H1 (cell line): ENCODE measurements around the gene MCM5. TPM values are rescaled to one million over a fixed set of nuclear protein-coding genes. Genes with fewer than 3 reads are reported as not detected.

ENCODE experiments used
- CTCF ChIA-PET: fragments of 300-600 bp; sonication (Branson Sonifier 250); formaldehyde crosslinking; loops from one replicate; lab custom pipeline; 2021; ENCODE audit not compliant: partially characterized antibody; lab: Charles Lee
- POLR2A ChIA-PET: fragments of 300-600 bp; sonication (Branson Sonifier 250); formaldehyde crosslinking; loops from one replicate; lab custom pipeline; 2021; ENCODE audit warnings: inconsistent platforms; ENCODE audit not compliant: partially characterized antibody; lab: Charles Lee
- DNase-seq, 2 experiments: peaks; one replicate each; pipeline versions ENCODE4 v3.0.0 to v3.0.0-alpha.2; 2010 to 2022; ENCODE audit warnings: low spot score in 2 of 2, low read depth in 1 of 2, mixed read lengths in 1 of 2
- FAIRE-seq: peaks from 2 replicates; lab custom pipeline; 2011; peaks lifted over from hg19 to GRCh38; lab: Jason Lieb, UNC
- H2AFZ ChIP-seq: 2 replicates; pipeline ENCODE4 v1.8.1; 2012; ENCODE audit warnings: low read length, inconsistent platforms
- H2AK5ac ChIP-seq: 2 replicates; pipeline ENCODE4 v1.6.1; 2013; ENCODE audit warnings: low read depth, low read length
- H2BK120ac ChIP-seq: replicated peaks from 2 replicates; pipeline ENCODE3; 2013; ENCODE audit warnings: low read depth, low read length, inconsistent platforms
- H2BK12ac ChIP-seq: 2 replicates; pipeline ENCODE4 v1.6.1; 2013; ENCODE audit warnings: low read depth, low read length
- H2BK15ac ChIP-seq: 2 replicates; pipeline ENCODE4 v1.6.1; 2013; ENCODE audit warnings: low read length
- H2BK20ac ChIP-seq: 2 replicates; pipeline ENCODE4 v1.6.1; 2013; ENCODE audit warnings: low read length
- H2BK5ac ChIP-seq: 2 replicates; pipeline ENCODE4 v1.6.1; 2013; ENCODE audit warnings: low read depth, low read length
- H3K14ac ChIP-seq: 2 replicates; pipeline ENCODE4 v1.6.1; 2013; ENCODE audit warnings: inconsistent platforms; ENCODE audit not compliant: insufficient read length
- H3K18ac ChIP-seq: 2 replicates; pipeline ENCODE4 v1.6.1; 2013; ENCODE audit warnings: low read length; ENCODE audit errors: extremely low read depth
- H3K23ac ChIP-seq: 2 replicates; pipeline ENCODE4 v1.6.1; 2013; ENCODE audit warnings: inconsistent platforms; ENCODE audit not compliant: insufficient read length
- H3K23me2 ChIP-seq: 2 replicates; pipeline ENCODE4 v1.6.1; 2013; ENCODE audit warnings: low read depth, low read length
- H3K27ac ChIP-seq: 2 replicates; pipeline ENCODE4 v1.6.1; 2011; ENCODE audit warnings: low read depth, low read length, inconsistent platforms
- H3K27me3 ChIP-seq, 4 experiments: replicated peaks in 1 of 4; 1 replicate in 1 of 4; 2 replicates in 3 of 4; pipeline versions ENCODE4 v1.6.1 to v1.8.1; 2011 to 2013; ENCODE audit warnings: low read length in 3 of 4, mild to moderate bottlenecking in 3 of 4, inconsistent platforms in 2 of 4, mixed read lengths in 2 of 4, moderate library complexity in 1 of 4; ENCODE audit not compliant: control insufficient read depth in 3 of 4, insufficient read depth in 3 of 4; ENCODE audit errors: extremely low read depth in 1 of 4
- H3K36me3 ChIP-seq, 4 experiments: 2 replicates each; pipeline versions ENCODE4 v1.6.1 to v1.8.1; 2011 to 2013; ENCODE audit warnings: mild to moderate bottlenecking in 4 of 4, low read length in 3 of 4, moderate library complexity in 2 of 4, control low read depth in 1 of 4, inconsistent platforms in 1 of 4; ENCODE audit not compliant: insufficient read depth in 4 of 4, control insufficient read depth in 2 of 4
- H3K4ac ChIP-seq: replicated peaks from 2 replicates; pipeline ENCODE3; 2013; ENCODE audit warnings: low read length, low read depth, mixed read lengths, inconsistent platforms; ENCODE audit not compliant: insufficient read length
- H3K4me1 ChIP-seq, 4 experiments: replicated peaks in 1 of 4; 1 replicate in 1 of 4; 2 replicates in 3 of 4; pipeline versions ENCODE4 v1.6.1 to v1.8.1; 2011 to 2013; ENCODE audit warnings: low read length in 3 of 4, inconsistent platforms in 2 of 4, mixed read lengths in 1 of 4; ENCODE audit not compliant: insufficient read depth in 4 of 4, control insufficient read depth in 3 of 4
- H3K4me2 ChIP-seq, 2 experiments: 2 replicates each; pipeline versions ENCODE4 v1.6.1 to v1.8.1; 2011 to 2013; ENCODE audit warnings: low read depth in 2 of 2, low read length in 2 of 2, control low read depth in 1 of 2, inconsistent platforms in 1 of 2, mild to moderate bottlenecking in 1 of 2; ENCODE audit not compliant: insufficient read depth in 1 of 2
- H3K4me3 ChIP-seq, 4 experiments: fragments of 200-600, 300-600 bp in 1 of 4; sonication (generic), shearing (Covaris generic), sonication (Bioruptor Twin) in 1 of 4; 2 replicates each; pipeline versions ENCODE4 v1.5.1 to v1.8.1; 2011 to 2016; ENCODE audit warnings: low read length in 4 of 4, low read depth in 3 of 4, control low read depth in 2 of 4, inconsistent platforms in 2 of 4, mild to moderate bottlenecking in 2 of 4, mixed read lengths in 1 of 4, moderate library complexity in 1 of 4; ENCODE audit not compliant: insufficient read depth in 2 of 4; ENCODE audit errors: extremely low read depth in 1 of 4
- H3K56ac ChIP-seq: replicated peaks from 2 replicates; pipeline ENCODE3; 2013; ENCODE audit warnings: low read depth, mild to moderate bottlenecking, mixed read lengths, low read length, inconsistent platforms; ENCODE audit not compliant: insufficient read length
- H3K79me1 ChIP-seq: 2 replicates; pipeline ENCODE4 v1.6.1; 2013; ENCODE audit warnings: low read depth, low read length, control low read depth
- H3K79me2 ChIP-seq, 2 experiments: 2 replicates each; pipeline versions ENCODE4 v1.6.1 to v1.8.1; 2012 to 2013; ENCODE audit warnings: low read length in 2 of 2, mild to moderate bottlenecking in 2 of 2, inconsistent platforms in 1 of 2; ENCODE audit not compliant: insufficient read depth in 2 of 2, control insufficient read depth in 1 of 2
- H3K9ac ChIP-seq, 4 experiments: replicated peaks in 1 of 4; 1 replicate in 1 of 4; 2 replicates in 3 of 4; pipeline versions ENCODE4 v1.6.1 to v1.8.1; 2011 to 2013; ENCODE audit warnings: low read depth in 3 of 4, low read length in 3 of 4, control low read depth in 2 of 4, mild to moderate bottlenecking in 2 of 4, moderate library complexity in 2 of 4, inconsistent platforms in 1 of 4; ENCODE audit errors: extremely low read depth in 1 of 4
- H3K9me3 ChIP-seq, 2 experiments: 2 replicates each; pipeline versions ENCODE4 v1.6.1 to v1.8.1; 2012 to 2013; ENCODE audit warnings: mild to moderate bottlenecking in 2 of 2, moderate library complexity in 2 of 2, control low read depth in 1 of 2, inconsistent platforms in 1 of 2, low read depth in 1 of 2, low read length in 1 of 2, mixed read lengths in 1 of 2; ENCODE audit not compliant: insufficient read depth in 2 of 2
- H4K20me1 ChIP-seq, 2 experiments: replicated peaks in 1 of 2; 2 replicates each; pipeline versions ENCODE3 to v1.8.1; 2011 to 2013; ENCODE audit warnings: inconsistent platforms in 2 of 2, low read length in 2 of 2, mild to moderate bottlenecking in 1 of 2; ENCODE audit not compliant: insufficient read depth in 2 of 2, control insufficient read depth in 1 of 2
- H4K5ac ChIP-seq: 2 replicates; pipeline ENCODE4 v1.6.1; 2013; ENCODE audit warnings: low read length, low read depth, mixed read lengths, inconsistent platforms; ENCODE audit not compliant: insufficient read length
- H4K8ac ChIP-seq: 2 replicates; pipeline ENCODE4 v1.8.0; 2013; ENCODE audit warnings: mild to moderate bottlenecking, moderate library complexity, low read length, inconsistent platforms; ENCODE audit not compliant: insufficient read depth; ENCODE audit errors: extremely low read depth
- H4K91ac ChIP-seq: replicated peaks from 2 replicates; pipeline ENCODE3; 2013; ENCODE audit warnings: low read length, mixed read lengths, inconsistent platforms; ENCODE audit not compliant: insufficient read length
- CREB1 ChIP-seq: IDR thresholded peaks from 2 replicates; pipeline ENCODE4 v1.6.1; 2012; ENCODE audit warnings: inconsistent platforms
- HDAC6 ChIP-seq: IDR thresholded peaks from one replicate; pipeline ENCODE4 v1.7.1; 2012; ENCODE audit warnings: low read depth, mild to moderate bottlenecking, inconsistent platforms, low read length, moderate library complexity
- POLR2AphosphoS5 ChIP-seq: IDR thresholded peaks from 2 replicates; pipeline ENCODE4 v1.6.1; 2011; ENCODE audit warnings: low read depth, low read length
- SAP30 ChIP-seq: fragments of 300-600 bp; sonication (generic); IDR thresholded peaks from 2 replicates; pipeline ENCODE4 v1.7.1; 2012; ENCODE audit warnings: low read length, moderate library complexity, mild to moderate bottlenecking, inconsistent platforms; ENCODE audit not compliant: insufficient read depth, insufficient replicate concordance
- WGBS, 2 experiments: shearing (Covaris generic) in 1 of 2; methylation state at CpG; one replicate each; pipeline versions ENCODE4 v1.1.6 to v1.1.7; 2013 to 2015; ENCODE audit warnings: low lambda C conversion rate in 2 of 2, mixed read lengths in 2 of 2, inconsistent platforms in 1 of 2, low coverage in 1 of 2, missing lambda C conversion rate in 1 of 2; ENCODE audit not compliant: insufficient replicate concordance in 2 of 2, insufficient coverage in 1 of 2, insufficient read length in 1 of 2; ENCODE audit errors: extremely low coverage in 1 of 2, missing lambda C conversion rate in 1 of 2; 5-methylcytosine and 5-hydroxymethylcytosine counted together
- polyA plus RNA-seq, 7 experiments: library from polyadenylated mRNA; depleted of rRNA in 3 of 7; stranded (reverse) in 5 of 7; unstranded in 2 of 7; fragments of >200 nt in 5 of 7; fragments of 200-250 nt in 2 of 7; gene quantifications; 1 replicate in 5 of 7; 2 replicates in 1 of 7; 4 replicates in 1 of 7; pipeline versions ENCODE4 v1.2.1 to v1.2.3, GENCODE V29; 2011 to 2013; ENCODE audit warnings: missing spikeins in 2 of 7, mixed read lengths in 2 of 7
- total RNA-seq: library from RNA; stranded (reverse); fragmentation: NEBNext Ultra II Directional; extraction: Animal tissue kit (Norgen Biotek cat#: 25700); gene quantifications from 2 replicates; pipeline ENCODE4 v1.2.1, GENCODE V29; 2021

Gene MCM5
- total and polyA plus RNA-seq, 2 of the 8 experiments (the other 6 are each of a cell fraction or from before 2014, with no cell fraction given), result 210 to 305 TPM

DNA sequence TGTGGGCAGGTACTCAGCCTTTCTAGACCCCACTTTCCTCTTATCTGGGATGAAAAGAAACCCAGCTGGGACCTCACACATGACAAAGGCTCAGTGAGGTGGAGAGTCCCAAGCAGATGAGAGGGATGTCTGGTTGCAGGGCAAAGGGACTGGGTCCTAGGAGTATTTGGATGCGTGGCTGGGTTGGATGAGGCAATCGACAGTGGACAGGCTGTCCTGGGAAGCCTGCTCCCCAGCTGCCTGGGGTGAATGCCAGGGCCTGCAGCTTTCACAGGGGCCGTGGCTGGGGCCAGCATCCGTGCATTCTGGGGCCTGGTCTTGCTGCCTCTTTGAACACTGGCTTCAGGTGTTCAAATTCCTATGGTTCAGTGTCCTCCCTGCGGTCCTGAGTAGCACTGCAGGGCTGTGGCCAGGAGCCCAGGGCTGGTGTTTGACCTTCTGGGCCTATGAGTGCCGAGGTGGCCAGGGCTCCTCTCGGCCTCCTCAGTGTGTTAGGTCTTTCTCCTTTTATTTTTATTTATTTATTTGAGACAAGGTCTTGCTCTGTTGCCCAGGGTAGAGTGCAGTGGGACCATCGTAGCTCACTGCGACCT lies 65.3 kb downstream of the MCM5 start:
- POLR2A ChIA-PET, result interaction anchor here (1.3 to 1.7 kb wide), 3 partner anchors 30 to 62 kb away, joined by 3 to 8 read pairs (median 6); no protein-coding TSS in a partner anchor

More for the DNA sequence above, 65.3 kb downstream of the MCM5 start:
- 88% methylated on average over 9 of the region's 9 CpGs; no CpG with 5 or more reads in 1 of the 2 experiments for WGBS, 2 experiments
- H3K79me1 ChIP-seq, result no peaks in the 10 kb centered on the region
- H4K5ac ChIP-seq, result no peak overlapping the region
- no peaks in the 10 kb centered on the region; a peak in 1 of 4 replicates for H3K9me3 ChIP-seq
- H2BK12ac ChIP-seq, result no peak overlapping the region
- no peaks in the 10 kb centered on the region for H3K36me3 ChIP-seq
- no peak overlapping the region for H3K4me2 ChIP-seq
- no peak overlapping the region for H2BK5ac ChIP-seq
- 0 out of 7 replicates have a peak overlapping the region, but pooled peaks of 1 of the 4 experiments have one; percentile 7 for H3K9ac ChIP-seq
- H2BK120ac ChIP-seq, result no peak overlapping the region
- H2AFZ ChIP-seq, result no peak overlapping the region
- no peak overlapping the region for H3K23ac ChIP-seq
- H3K14ac ChIP-seq, result no peak overlapping the region
- DNase-seq, result no peak
- no peak overlapping the region for H2AK5ac ChIP-seq
- H4K20me1 ChIP-seq, result peaks cover 0 to 4% of the 10 kb centered on the region in 2 experiments
- TF ChIP-seq SAP30 (no peak), POLR2AphosphoS5 (no peak), HDAC6 (no peak), CREB1 (no peak)
- no peak overlapping the region for H3K18ac ChIP-seq
- no peak overlapping the region for H3K4ac ChIP-seq
- no peak overlapping the region for H4K91ac ChIP-seq
- H3K4me1 ChIP-seq, result peaks cover 0 to 7% (median 4%) of the 10 kb centered on the region in 4 experiments; a peak in 3 of 7 replicates
- no peaks in the 10 kb centered on the region for H3K27me3 ChIP-seq
- no peak overlapping the region for H4K8ac ChIP-seq
- FAIRE-seq, result no peak
- no peak overlapping the region for H2BK20ac ChIP-seq
- H3K23me2 ChIP-seq, result peaks cover 7% of the 10 kb centered on the region; the same call in 1 of the 2 replicates
- no peak overlapping the region for H3K4me3 ChIP-seq
- H3K56ac ChIP-seq, result no peak overlapping the region
- CTCF ChIA-PET, result interaction anchor here (1.6 kb wide), 1 partner anchor 35 kb away, joined by 6 read pairs; no protein-coding TSS in a partner anchor
- H3K79me2 ChIP-seq, result no peaks in the 10 kb centered on the region
- no peak overlapping the region for H3K27ac ChIP-seq
- H2BK15ac ChIP-seq, result 0 out of 2 replicates have a peak overlapping the region, but pooled peaks have one; percentile 81
